IPS-NIHi7 (cell line): ENCODE data around the gene SYTL2.
A peak's percentile ranks its signal among the peaks of the same experiment; 100 is the strongest.

ENCODE experiments used
- DNase-seq: peaks from one replicate; pipeline ENCODE4 v3.0.0; 2012; ENCODE audit warnings: mixed read lengths; ENCODE audit errors: extremely low spot score

The SYTL2 gene

DNA sequence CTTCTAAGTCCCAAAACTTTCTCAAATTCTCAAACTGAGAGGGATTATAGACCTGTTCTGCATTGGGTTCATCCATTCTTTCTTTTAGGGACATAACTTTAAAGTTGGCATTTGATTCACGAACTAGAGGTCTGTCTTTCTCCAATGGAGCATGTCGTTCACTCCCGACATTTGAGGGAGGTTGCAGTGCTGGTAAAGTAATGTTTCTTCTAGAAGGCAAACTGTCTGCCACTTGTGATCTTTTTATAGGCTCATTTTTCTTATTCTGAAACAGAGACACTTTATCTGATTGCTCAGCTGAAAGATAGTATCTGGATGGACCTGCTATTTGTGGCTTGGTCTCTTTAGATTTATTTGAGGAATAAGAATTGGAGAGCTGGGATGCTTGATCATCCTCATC is 84.6 kb downstream of the SYTL2 start:
- DNase-seq = no peak

GRCh38 chr11:85725510-85726258 is 85.3 kb downstream of the SYTL2 start:
- DNase-seq = no peak

DNA sequence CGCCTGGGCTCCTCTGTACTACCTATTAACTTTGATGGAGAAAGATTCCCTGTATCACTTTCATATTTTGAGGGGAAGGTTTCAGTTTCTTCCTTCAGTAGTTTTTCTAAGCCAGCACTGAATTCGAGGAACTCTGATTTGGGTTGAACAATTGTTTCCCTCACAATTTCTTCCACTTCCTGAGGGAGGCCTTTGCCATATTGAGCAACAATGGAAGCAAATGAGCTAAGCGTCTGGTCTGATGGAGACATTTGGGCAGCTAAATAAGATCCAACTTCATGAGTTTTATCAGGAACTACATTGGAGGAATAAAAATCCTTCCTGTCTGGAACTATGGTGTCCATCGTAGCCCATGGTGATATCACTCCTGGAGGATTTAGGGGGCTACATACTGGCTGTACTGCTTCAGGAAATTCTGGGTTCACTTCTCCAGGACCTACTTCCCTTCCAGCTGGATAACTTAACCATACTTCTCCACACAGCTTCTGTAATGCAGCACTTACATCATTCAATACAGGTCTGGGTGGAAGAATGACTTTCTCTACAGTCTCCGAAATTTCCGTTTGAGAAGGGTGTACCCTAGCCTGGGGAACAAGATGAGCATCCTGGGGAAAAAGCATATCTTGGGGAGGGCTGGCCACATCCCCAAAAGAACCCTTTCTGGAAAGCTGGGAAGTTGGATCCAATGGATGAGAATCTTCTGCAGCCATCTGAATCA is 86.0 kb downstream of the SYTL2 start:
- DNase-seq = no peak

DNA sequence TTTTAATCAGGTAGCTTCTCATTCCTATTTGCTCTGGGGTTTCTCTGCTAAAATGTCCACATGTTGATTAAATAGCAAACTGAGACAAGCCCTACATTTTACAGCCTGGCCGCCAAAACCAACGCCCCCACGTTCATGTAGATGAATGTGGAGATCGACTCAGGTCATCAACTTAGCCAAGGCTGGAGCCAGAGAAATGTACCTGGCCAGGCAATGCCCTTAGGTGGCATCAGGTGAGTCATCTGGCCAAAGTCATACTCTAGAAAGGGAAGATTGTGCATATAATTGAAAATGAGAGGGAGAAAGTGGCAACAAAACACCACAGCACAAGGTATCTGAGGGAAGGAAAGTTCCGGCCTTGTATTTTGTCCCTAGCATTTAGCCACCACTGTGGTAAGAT is 87.9 kb downstream of the SYTL2 start:
- DNase-seq = no peak

DNA sequence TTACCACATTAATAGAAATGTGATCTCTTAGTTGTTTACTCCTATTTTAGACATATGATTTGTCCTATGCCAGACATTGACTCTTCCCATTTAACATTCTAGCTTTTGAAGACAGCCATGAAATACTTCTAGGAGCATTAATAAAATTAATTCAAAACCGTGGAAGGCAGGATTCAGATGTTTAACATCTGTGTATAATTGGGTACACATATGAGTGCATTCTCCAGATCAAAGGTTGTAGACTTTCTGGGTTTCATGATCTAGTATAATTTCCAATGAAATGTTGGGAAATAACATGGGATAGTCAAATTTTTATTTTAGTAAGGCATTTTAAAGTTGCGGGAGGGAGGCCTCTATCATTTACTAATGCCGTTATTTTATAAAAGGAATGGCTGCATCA is 89.8 kb downstream of the SYTL2 start:
- no peak for DNase-seq

DNA sequence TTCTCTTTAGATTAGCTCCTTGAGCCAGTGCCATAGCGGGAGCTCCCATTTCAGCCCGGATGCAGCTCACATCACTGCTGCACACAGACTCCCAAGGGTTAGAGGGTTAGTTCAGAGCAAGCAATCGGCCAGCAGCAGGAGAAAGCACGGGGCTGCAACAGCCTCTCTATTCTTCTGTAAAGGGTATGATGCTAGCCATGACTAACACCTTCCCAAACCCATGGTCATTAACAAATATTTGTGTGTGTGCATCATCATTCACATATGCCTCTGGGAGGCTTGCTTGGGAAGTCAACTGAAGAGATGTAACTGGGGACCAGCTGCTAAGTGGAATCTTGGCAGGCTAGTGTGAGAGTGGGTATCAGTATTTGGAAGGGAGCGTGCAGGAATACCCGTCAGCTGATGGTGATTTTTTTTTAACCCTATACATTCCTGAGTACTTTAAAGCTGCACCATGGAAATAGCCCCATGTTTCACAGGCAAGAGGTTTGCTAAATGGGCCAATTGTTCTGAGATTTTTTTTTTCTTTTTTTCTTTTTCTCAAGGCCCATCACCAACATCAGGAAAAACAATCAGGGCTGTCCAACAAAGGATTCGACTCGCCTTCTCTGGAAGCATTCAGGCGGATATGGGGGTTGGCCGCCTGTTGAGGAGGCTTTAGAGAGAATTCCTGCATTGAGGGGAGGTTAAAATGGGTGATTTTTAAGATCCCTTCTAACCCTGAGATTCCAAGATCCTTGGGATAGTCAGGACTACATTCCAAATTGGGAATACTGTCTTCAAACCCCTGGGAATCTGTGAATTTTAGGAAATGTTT is 91.7 kb downstream of the SYTL2 start:
- DNase-seq = peak; percentile 52

DNA sequence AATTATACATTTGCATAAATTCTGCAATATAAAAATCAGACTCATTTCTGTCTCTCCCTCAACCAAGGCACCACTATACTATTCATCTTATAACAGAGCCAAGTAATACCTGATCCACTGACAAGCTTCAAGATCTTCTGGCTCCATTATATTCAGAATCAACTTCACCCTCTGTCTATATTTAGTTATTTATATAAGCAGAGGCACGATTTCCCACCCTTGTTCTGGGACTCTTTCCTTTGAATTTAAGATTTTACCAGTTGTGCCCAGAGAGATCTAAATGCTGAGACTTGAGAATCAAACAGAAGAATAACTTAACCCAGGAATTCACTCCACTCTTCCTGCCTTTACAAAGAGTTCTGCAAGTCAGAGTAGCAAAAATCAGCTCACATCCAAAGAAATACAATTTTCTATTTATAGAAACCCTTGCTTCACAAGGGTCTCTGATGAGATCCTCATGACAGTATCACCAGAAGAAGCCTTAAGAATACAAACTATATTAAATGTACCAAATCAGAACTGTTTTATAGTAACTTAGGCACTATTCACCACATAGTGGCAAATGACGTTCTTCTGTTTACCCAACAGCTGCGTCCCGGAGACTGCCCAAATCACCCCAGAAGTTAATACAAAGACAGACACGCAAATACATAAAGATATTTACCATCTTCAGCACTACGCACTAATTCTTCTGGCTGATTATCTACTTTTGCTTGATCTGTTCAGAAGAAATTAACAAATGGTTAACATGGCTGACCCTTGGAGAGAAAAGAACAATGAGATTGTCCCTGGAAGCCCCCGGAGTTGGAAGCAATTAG is 92.6 kb downstream of the SYTL2 start:
- no peak for DNase-seq

DNA sequence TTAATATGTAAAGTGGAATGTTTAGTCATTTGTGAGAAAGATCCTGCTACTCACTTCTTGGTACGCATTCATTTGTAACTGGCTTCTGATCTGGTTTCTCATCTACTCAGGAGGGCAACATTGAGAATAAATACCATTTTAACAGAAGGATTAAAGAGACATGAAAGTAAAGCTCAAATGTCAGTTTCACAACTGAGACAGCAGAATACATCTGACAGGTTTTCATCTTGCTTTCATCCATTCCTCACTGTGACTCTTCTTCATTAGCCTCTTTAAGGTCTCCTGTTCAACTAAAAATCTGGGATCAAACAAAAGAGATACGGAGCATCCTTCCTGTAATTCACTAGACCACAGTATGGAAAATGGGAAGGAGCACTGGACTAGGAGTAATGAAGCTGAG is 93.5 kb downstream of the SYTL2 start:
- no peak for DNase-seq

DNA sequence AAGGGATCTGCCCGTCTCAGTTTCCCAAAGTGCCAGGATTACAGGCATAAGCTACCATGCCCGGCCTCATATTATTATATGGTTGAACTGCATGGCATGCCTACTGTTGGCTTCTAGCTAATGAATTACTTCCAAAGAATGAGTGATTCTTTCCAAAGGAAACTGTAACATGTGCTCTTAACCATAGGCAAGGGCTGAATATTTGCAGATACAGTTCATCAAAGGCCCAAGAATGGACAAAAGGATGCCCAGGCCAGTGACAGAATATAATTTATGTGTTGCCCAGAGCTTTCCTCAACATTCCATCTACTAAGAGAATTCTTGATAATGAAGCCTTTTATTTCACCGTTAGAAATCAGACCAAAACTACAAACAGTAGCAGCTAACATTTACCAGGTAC is 98.0 kb downstream of the SYTL2 start:
- DNase-seq = no peak

- DNase-seq = no peak
These were observed 100.0 kb downstream of the SYTL2 start for GRCh38 chr11:85710917-85711316.

DNA sequence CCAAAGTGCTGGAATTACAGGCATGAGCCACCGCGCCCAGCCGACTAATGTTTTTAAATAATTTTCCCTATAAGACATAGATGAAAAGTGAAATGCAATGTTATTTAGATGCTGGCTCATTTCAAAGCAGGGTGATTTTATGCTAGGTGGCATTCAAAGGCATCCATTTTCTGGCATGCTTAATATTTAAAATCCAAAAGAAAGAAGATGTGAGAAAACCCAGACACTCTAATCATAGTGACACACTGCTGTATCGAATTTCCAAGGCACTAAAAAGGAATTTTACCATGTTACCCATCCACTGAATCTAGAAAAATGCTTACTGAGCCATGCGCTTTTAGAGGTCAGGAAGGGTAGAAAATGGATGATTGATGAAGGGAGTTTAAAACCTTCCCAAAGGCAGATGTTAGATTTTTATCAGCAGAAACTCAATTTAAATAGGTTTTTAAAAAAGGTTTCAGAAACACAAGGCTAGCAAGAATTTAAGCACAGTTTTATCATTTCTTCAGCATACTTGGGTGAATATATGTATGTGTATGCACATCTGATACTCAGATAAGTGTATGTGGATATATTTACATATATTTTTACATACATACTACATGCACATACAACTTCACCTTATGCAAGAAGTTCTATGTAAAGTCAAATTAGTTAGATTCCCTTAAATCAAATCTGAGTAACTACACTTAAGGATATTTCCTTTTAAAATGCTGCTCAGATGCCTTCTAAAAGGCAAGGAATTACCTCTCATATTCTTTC is 100.8 kb downstream of the SYTL2 start:
- no peak for DNase-seq

DNA sequence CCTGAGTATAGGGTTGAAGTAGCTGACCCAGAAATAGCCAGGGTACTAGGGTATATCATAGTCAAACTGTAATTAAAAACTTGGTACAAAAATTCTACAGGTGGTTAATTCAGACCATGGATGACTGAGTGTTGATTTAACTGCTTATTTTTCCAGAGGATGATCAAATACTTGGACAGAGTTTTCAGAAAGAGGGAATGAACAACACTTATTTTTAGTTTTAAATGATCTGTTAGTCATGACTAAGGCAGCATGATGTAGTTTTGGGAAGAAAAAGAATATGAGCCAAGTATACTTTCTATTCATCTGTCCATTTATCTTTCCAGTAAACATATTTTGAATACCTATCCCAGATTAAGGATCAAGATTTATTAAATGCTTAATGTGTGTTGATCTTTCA is 105.1 kb downstream of the SYTL2 start:
- DNase-seq = no peak

- no peak for DNase-seq
These were observed 106.0 kb downstream of the SYTL2 start for GRCh38 chr11:85704967-85705366.

- no peak for DNase-seq
These were observed 110.8 kb downstream of the SYTL2 start for GRCh38 chr11:85699957-85700741.

- DNase-seq = no peak
These were observed 112.7 kb downstream of the SYTL2 start for GRCh38 chr11:85698195-85698594.

- DNase-seq = no peak
These were observed 113.2 kb downstream of the SYTL2 start for GRCh38 chr11:85697747-85698146.

DNA sequence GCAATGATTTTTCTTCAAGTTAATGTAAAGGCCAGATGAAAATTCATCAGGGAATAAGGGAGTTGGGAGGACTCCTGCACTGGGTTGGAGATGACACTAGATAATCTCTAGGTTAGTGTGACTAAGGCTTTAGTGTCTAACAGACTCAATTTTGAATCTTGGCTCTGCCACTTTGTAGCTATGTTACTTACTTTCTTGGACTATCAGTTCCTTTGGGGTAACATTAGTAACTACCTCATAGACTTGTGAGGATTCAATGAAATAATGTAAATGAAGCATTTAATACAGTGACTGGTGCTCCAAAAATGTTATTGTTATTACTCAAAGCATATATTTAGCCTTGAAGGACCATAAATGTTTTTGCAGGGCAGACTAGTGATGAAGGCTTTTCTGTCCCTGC is 115.4 kb downstream of the SYTL2 start:
- no peak for DNase-seq

- peak; percentile 45 for DNase-seq
These were observed 116.5 kb downstream of the SYTL2 start for GRCh38 chr11:85694385-85694980.

GRCh38 chr11:85685820-85686459 is 125.0 kb downstream of the SYTL2 start, which contains the start of gene CCDC89:
CCDC89 (minus strand) TSS chr11:85686195; CDS start chr11:85686130, 65 bp downstream.
- DNase-seq = peak; percentile 24
